CD14-positive monocyte (primary cell): Measurements from ENCODE around the gene KL. TPM values are rescaled to one million over a fixed set of nuclear protein-coding genes. Genes with fewer than 3 reads are reported as not detected.
A peak's percentile ranks its signal among the peaks of the same experiment; 100 is the strongest.

Experiments
- DNase-seq, 3 donors: peaks; one replicate each; pipeline ENCODE4 v3.0.0-alpha.2; 2011 to 2022
- H2AFZ ChIP-seq: 2 replicates; pipeline ENCODE4 v1.6.0; 2012; ENCODE audit warnings: mild to moderate bottlenecking, low read depth, low read length, inconsistent platforms; ENCODE audit not compliant: insufficient read depth, poor library complexity, severe bottlenecking
- H3K27ac ChIP-seq, 2 donors: 1 replicate in 1 of 2; 2 replicates in 1 of 2; pipeline ENCODE4 v1.5.1; 2012 to 2013; ENCODE audit warnings: low read length in 2 of 2, control low read depth in 1 of 2, inconsistent platforms in 1 of 2, low read depth in 1 of 2, mild to moderate bottlenecking in 1 of 2
- H3K27me3 ChIP-seq, 2 donors: one replicate each; pipeline versions ENCODE4 v1.6.0 to v1.6.1; 2011 to 2013; ENCODE audit warnings: low read length in 2 of 2; ENCODE audit not compliant: control insufficient read depth in 2 of 2, insufficient read depth in 2 of 2
- H3K36me3 ChIP-seq, 2 donors: replicated peaks in 1 of 2; 1 replicate in 1 of 2; 2 replicates in 1 of 2; pipeline versions ENCODE4 v1.5.1 to v1.6.1; 2012 to 2013; ENCODE audit warnings: low read length in 2 of 2, control low read depth in 1 of 2, inconsistent platforms in 1 of 2, mild to moderate bottlenecking in 1 of 2; ENCODE audit not compliant: insufficient read depth in 2 of 2, control insufficient read depth in 1 of 2
- H3K4me1 ChIP-seq, 2 donors: 1 replicate in 1 of 2; 2 replicates in 1 of 2; pipeline versions ENCODE4 v1.5.1 to v1.6.1; 2012 to 2013; ENCODE audit warnings: low read length in 2 of 2, control low read depth in 1 of 2, inconsistent platforms in 1 of 2, mild to moderate bottlenecking in 1 of 2, moderate library complexity in 1 of 2; ENCODE audit not compliant: insufficient read depth in 2 of 2, control insufficient read depth in 1 of 2
- H3K4me2 ChIP-seq: replicated peaks from 2 replicates; pipeline ENCODE3; 2012; ENCODE audit warnings: low read length, moderate library complexity, mild to moderate bottlenecking; ENCODE audit not compliant: poor library complexity, severe bottlenecking; ENCODE audit errors: extremely low read depth
- H3K4me3 ChIP-seq, 3 experiments: fragments of 200-600 bp in 1 of 3; sonication (generic) in 1 of 3; replicated peaks in 1 of 3; 1 replicate in 2 of 3; 2 replicates in 1 of 3; pipeline ENCODE4 v1.5.1; 2011 to 2013; ENCODE audit warnings: low read length in 3 of 3, mild to moderate bottlenecking in 3 of 3, control low read depth in 2 of 3, low read depth in 2 of 3, inconsistent platforms in 1 of 3, moderate library complexity in 1 of 3
- H3K79me2 ChIP-seq: 2 replicates; pipeline ENCODE4 v1.6.0; 2012; ENCODE audit warnings: mild to moderate bottlenecking, control low read depth, inconsistent platforms, low read length, moderate library complexity; ENCODE audit not compliant: insufficient read depth
- H3K9ac ChIP-seq: 2 replicates; pipeline ENCODE4 v1.6.0; 2017; ENCODE audit warnings: low read length, mild to moderate bottlenecking; ENCODE audit not compliant: insufficient read depth, poor library complexity, severe bottlenecking
- H3K9me3 ChIP-seq, 2 donors: replicated peaks in 1 of 2; 1 replicate in 1 of 2; 2 replicates in 1 of 2; pipeline versions ENCODE4 v1.5.1 to v1.6.1; 2012 to 2013; ENCODE audit warnings: low read length in 2 of 2, control low read depth in 1 of 2; ENCODE audit not compliant: control insufficient read depth in 1 of 2, insufficient read depth in 1 of 2
- H4K20me1 ChIP-seq: 2 replicates; pipeline ENCODE4 v1.6.0; 2012; ENCODE audit warnings: mild to moderate bottlenecking, low read length, control low read depth, moderate library complexity; ENCODE audit not compliant: insufficient read depth
- H3K27ac Mint-ChIP-seq, 7 donors: one replicate each; pipeline ENCODE4 v1.8.0; 2020; ENCODE audit warnings: mild to moderate bottlenecking in 7 of 7, mixed read lengths in 7 of 7, moderate library complexity in 6 of 7, inconsistent platforms in 2 of 7
- H3K27me3 Mint-ChIP-seq, 3 donors: one replicate each; pipeline ENCODE4 v1.8.0; 2021 to 2022; ENCODE audit warnings: low read depth in 3 of 3, mild to moderate bottlenecking in 3 of 3, mixed read lengths in 3 of 3, moderate library complexity in 3 of 3, inconsistent platforms in 1 of 3
- H3K36me3 Mint-ChIP-seq, 2 donors: one replicate each; pipeline ENCODE4 v1.8.0; 2020; ENCODE audit warnings: mixed read lengths in 2 of 2, inconsistent platforms in 1 of 2, mild to moderate bottlenecking in 1 of 2
- H3K4me1 Mint-ChIP-seq: one replicate; pipeline ENCODE4 v1.8.0; 2020; ENCODE audit warnings: mild to moderate bottlenecking, mixed read lengths
- H3K4me3 Mint-ChIP-seq, 2 donors: one replicate each; pipeline ENCODE4 v1.8.0; 2020; ENCODE audit warnings: mild to moderate bottlenecking in 2 of 2, mixed read lengths in 2 of 2, moderate library complexity in 1 of 2
- H3K9me3 Mint-ChIP-seq, 7 donors: one replicate each; pipeline ENCODE4 v1.8.0; 2020 to 2022; ENCODE audit warnings: mixed read lengths in 7 of 7, mild to moderate bottlenecking in 6 of 7, moderate library complexity in 6 of 7, inconsistent platforms in 2 of 7
- CTCF ChIP-seq: fragments of 200-600 bp; IDR thresholded peaks from one replicate; pipeline ENCODE4 v1.8.0; 2022; ENCODE audit warnings: antibody characterized with exemption, mild to moderate bottlenecking
- WGBS: methylation state at CpG from one replicate; pipeline ENCODE4 v1.1.5; 2013; ENCODE audit warnings: missing lambda C conversion rate; ENCODE audit not compliant: insufficient coverage; 5-methylcytosine and 5-hydroxymethylcytosine counted together
- intact Hi-C, 2 donors: fragments of 100-400 bp; cut with micrococcal nuclease; formaldehyde crosslinking; loops; one replicate each; pipeline versions ENCODE4 v1.15.0 to v1.15.1; 2023
- polyA plus RNA-seq, 3 donors: library from polyadenylated mRNA; depleted of rRNA in 1 of 3; unstranded in 2 of 3; stranded (reverse) in 1 of 3; fragments of 300-500 nt in 2 of 3; fragments of >200 nt in 1 of 3; fragmentation: Illumina TruSeq in 2 of 3; gene quantifications; 1 replicate in 2 of 3; 2 replicates in 1 of 3; pipeline ENCODE4 v1.2.3, GENCODE V29; 2012 to 2021

KL gene
- polyA plus RNA-seq, 3 donors: 0.24 to 1.4 (median 0.75) TPM

- no peak overlapping the region for H3K27ac Mint-ChIP-seq
- peaks cover 1 to 14% (median 6%) of the 10 kb centered on the region in 7 donors for H3K9me3 Mint-ChIP-seq
- Histone ChIP-seq H3K79me2 (no peaks in the 10 kb centered on the region), H3K9ac (no peak overlapping the region), H3K36me3 (no peaks in the 10 kb centered on the region), H2AFZ (no peak overlapping the region), H3K4me1 (no peaks in the 10 kb centered on the region), H3K4me3 (no peak overlapping the region), H3K27ac (no peak overlapping the region), H3K9me3 (no peaks in the 10 kb centered on the region), H3K27me3 (no peaks in the 10 kb centered on the region), H4K20me1 (no peaks in the 10 kb centered on the region), H3K4me2 (no peak overlapping the region)
- H3K4me3 Mint-ChIP-seq: no peak overlapping the region
- H3K4me1 Mint-ChIP-seq: no peaks in the 10 kb centered on the region
- no peak for TF ChIP-seq CTCF
- H3K36me3 Mint-ChIP-seq: no peaks in the 10 kb centered on the region
- no peak for DNase-seq
- WGBS: 100% methylated on average over 16 of the region's 18 CpGs
- peaks cover 0 to 2% (median 0%) of the 10 kb centered on the region in 3 donors for H3K27me3 Mint-ChIP-seq
- intact Hi-C loops: no loop called here
Observed at GRCh38 chr13:33066329-33066728, 50.1 kb downstream of the KL start.

- Histone ChIP-seq H4K20me1 (no peaks in the 10 kb centered on the region), H3K27me3 (no peaks in the 10 kb centered on the region), H3K4me3 (no peak overlapping the region), H2AFZ (no peak overlapping the region), H3K4me2 (no peak overlapping the region), H3K4me1 (no peaks in the 10 kb centered on the region), H3K36me3 (no peaks in the 10 kb centered on the region), H3K27ac (no peak overlapping the region), H3K9me3 (no peaks in the 10 kb centered on the region), H3K79me2 (no peaks in the 10 kb centered on the region), H3K9ac (no peak overlapping the region)
- Mint-ChIP-seq H3K27ac (no peak overlapping the region), H3K36me3 (no peaks in the 10 kb centered on the region), H3K27me3 (peaks cover 0 to 2% (median 0%) of the 10 kb centered on the region in 3 donors), H3K9me3 (peaks cover 0 to 10% (median 6%) of the 10 kb centered on the region in 7 donors), H3K4me3 (no peak overlapping the region), H3K4me1 (no peaks in the 10 kb centered on the region)
- TF ChIP-seq CTCF: peak; percentile 32
- no CpG with 5 or more reads among the region's 2 CpGs for WGBS
- no peak for DNase-seq
- intact Hi-C loops: no loop called here
Observed at GRCh38 chr13:33069365-33069764, 53.1 kb downstream of the KL start.
